Activated naive CD8-positive, alpha-beta T cell treated with anti-CD3 and anti-CD28 coated beads, Interleukin-2, amount 50 U/mL, for 16 hours (primary cell): ENCODE measurements around the gene AP2A1.
"Not testable (repeated sequence)": the region's sequence is repeated elsewhere in the genome, so short reads cannot be mapped to it uniquely, and the experiment has no call there.

Source experiments
- DNase-seq: peaks from one replicate; pipeline ENCODE4 v3.0.0-alpha.2; 2020; ENCODE audit warnings: low read depth, low spot score

The AP2A1 gene

DNA sequence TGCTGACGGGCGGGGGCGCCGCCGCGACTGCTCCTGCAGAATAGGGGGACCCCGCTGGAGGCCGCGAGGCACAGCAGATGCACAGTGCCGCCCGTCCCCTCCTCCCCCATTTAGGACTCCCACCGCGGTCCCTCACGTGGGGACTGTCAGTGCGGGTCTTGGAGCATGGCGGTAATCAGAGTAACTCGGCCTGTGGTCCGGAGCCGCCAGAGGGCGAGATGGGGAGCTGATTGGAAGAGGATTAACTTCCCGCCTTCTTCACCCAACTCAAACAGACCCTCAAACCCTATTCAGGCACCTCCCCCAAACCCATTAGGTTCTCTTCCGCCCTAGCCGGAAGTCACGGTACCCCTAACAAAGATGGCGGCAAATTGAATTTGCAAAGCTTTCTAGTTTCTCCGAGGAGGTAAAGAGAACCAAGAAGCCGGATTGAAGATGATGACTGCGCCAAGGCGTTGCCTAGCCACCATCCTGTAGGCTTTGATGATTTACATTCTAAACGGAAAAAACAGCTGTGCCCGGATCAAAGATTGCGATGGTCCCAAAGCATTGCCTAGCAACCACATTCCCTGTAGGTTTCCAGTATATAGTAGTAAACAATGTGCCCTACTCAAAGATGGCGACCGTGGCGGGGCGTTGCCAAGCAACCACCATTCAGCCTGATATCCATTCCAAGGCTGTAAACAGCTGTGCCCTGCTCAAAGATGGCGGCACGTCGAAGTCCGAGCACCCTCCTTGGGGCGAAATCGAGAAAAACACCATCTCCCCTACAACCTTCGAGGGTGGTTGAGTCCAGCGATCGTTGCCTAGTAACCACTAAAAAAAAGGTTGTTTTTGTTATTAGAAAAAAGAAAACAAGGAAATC, 46.4 kb downstream of the AP2A1 start, which contains the start of gene FUZ:
FUZ (minus strand) TSS at position 296 of the 865 bp plus-strand sequence; CDS start at position 110, 186 bp downstream.
- peak; percentile 73 for DNase-seq

DNA sequence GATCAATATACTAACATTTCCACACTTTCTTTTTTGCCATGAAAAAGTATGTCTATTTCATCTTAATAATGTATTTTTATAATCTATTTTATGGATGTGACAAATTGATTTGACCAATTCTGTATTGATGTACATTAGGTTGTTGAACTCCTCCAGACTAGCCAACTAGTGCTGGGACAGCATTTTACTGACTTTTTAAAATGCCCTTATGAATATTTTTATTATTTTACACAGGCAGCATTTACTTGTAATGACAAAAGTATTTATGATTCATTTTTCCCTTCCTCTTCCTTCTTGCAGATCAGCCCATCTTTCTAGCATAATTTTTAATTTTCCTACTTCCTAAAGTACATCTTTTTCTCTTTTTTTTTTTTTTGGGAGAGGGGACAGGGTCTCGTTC, 47.2 kb downstream of the AP2A1 start:
- DNase-seq, result no peak

DNA sequence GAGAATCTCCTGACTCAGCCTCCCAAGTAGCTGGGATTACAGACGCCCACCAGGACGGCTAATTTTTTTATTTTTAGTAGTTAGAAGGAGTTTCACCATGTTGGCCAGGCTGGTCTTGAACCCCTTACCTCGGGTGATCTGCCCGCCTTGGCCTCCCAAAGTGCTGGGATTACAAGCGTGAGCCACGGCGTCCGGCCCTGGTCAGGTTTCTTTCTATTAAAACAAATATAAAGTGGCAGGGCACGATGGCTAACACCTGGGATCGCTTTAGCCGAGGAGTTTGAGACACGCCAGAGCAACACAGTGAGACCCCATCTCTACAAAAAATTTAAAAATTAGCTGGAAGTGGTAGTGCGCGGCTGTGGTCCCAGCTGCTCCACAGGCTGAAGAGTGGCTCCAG, 49.8 kb downstream of the AP2A1 start:
- DNase-seq, result no peak

DNA sequence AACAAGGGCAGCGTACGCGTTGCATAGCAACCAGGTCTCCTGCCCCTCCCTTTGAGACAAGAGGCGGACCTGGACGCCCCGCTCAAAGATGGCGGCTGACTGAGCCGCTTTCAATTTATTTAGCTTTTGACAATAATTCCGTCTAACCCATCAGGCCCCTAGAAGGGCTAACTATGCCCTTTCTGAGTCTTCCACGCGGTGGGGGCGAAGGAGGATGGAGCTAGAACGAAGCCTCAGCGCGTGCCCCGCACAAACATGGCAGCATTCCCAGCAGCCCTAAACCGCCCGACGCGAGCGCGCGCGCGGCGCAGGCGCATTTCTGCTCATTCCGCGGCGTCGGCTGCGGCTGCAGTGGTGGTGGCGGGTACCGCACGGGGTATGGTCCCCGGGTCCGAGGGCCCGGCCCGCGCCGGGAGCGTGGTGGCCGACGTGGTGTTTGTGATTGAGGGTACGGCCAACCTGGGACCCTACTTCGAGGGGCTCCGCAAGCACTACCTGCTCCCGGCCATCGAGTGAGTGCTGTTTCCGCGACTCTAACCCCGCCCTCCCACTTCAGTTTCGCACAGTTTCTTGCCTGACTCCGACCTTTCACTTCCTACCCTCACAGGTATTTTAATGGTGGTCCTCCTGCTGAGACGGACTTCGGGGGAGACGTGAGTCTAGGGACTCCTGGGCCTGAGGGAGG, 51.3 kb downstream of the AP2A1 start, which contains the start of gene MED25:
MED25 (plus strand) TSS at position 326 of the 685 bp plus-strand sequence; CDS start at position 379, 53 bp downstream.
- peak; percentile 59 for DNase-seq

DNA sequence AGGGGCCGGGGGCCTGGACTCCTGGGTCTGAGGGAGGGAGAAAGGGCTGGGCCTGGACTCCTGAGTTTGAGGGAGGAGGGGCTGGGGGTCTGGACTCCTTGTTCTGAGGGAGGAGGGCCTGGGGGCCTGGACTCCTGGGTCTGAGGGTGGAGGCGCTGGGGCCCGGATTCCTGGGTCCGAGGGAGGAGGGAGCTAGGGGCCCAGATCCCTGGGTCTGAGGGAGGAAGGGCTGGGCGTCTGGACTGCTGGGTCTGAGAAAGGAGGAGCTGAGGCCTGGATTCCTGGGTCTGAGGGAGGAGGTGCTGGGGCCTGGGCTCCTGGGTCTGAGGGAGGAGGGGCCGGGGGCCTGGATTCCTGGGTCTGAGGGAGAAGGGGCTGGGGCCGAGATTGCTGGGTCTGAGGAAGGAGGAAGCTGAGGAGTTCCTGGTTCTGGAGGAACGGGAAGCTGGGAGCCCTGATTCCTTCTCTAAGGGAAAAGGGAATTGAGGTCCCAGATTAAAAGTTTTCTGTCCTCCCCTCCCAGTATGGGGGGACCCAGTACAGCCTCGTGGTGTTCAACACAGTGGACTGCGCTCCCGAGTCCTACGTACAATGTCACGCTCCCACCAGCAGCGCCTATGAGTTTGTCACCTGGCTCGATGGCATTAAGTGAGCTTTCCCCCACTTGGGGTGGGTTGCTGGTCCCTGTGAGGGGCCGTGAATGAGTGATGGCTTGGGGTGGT, 52.0 kb downstream of the AP2A1 start:
- no peak for DNase-seq

DNA sequence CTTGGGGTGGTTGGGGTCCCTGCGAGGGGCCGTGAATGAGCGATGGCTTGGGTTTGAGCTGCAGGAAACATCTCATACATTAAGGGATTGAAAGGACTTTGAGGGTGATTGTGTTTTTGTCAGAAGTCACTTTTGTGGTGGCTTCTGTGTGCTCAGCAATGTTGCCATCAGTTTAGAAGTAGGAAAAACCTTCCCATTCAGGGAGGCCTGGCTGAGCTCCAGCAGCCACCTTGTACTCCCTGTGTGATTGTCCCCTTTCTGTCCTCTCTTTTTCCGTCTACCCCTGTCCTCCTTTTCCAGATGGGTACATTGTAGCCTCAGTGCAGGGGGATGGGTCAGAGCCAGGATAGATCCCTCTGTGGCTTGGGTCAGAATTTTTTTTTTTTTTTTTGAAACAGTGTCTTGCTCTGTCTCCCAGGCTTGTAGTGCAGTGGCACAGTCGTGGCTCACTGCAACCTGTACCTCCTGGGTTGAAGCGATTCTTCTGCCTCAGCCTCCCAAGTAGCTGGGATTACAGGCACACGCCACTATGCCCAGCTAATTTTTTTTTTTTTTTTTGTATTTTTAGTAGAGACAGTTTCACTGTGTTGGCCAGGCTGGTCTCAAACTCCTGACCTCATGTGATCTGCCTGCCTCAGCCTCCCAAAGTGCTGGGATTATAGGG, 52.8 kb downstream of the AP2A1 start:
- DNase-seq, result not testable (repeated sequence)

DNA sequence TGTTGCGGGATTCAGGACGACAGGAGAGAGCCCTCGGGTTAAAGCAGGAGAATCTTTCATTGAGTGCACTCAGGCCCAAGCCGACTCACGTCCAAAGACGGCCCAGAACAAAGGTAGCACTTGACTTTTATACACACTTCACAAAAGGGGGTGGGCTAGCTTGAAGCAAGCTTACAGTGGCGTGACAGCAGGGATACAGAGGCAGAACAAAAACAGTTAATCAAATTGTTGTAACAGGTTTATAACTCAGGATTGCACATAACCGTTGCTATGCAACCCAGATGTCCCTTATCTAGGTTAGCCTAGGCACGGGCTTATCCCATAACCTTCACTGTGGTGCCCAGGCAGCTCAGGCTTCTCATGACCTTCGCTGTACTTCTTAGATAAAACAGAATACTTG, 53.3 kb downstream of the AP2A1 start:
- no peak for DNase-seq

DNA sequence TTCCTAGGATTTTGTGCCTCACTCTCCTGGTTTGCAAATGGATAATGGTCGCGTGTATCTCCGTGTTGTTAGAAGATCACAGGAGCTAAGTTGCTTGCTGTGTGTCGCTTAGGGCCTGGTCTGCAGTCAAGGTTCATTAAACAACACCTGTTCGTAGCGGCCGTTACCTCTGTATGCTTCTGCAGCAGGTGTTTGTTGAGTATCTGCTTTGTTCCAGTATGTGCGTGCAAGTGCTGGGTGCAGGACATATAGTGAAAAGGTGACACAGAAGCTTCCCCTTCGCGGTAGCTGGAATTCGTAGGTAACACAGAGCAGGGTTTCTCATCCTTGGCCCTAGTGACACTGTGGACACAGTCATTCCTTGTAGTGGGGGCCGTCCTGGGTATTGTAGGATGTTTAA, 56.7 kb downstream of the AP2A1 start:
- no peak for DNase-seq

DNA sequence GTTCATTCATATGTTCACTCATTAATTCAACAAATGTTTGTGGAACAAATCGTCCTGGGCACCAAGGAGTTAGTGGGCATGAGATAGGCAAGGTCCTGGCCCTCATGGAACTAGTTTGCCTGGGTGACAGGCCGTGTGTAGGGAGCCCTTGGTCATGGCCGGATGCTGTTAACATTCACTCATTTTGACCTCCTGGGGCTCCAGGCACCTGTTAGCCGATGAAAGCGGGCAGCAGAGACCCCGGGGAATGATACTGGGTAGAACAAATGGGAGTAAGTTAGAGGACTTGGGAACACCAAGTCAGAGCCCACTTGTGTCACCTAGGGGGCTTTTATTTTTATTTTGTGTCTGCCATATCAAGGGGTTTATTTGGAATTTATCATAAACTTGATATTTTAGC, 57.9 kb downstream of the AP2A1 start:
- no peak for DNase-seq

DNA sequence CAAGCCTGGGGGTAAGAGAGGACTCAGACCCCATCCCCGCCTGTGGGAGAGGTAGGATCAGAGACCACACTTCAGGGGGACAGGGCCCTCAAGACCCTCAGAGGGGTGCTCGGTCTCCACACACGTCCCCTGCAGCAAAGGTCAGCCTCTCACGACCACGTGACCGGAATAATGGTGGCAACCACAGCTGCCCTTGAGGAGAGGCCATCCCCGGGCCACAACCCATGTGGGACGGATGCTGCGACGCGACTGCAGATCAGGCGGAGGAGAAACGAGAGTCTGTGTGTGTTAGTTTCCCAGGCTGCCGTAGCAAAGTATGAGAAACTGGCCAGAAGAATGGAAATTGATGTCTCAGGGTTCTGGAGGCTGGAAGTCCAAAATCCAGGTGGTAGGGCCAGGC, 60.2 kb downstream of the AP2A1 start:
- no peak for DNase-seq

DNA sequence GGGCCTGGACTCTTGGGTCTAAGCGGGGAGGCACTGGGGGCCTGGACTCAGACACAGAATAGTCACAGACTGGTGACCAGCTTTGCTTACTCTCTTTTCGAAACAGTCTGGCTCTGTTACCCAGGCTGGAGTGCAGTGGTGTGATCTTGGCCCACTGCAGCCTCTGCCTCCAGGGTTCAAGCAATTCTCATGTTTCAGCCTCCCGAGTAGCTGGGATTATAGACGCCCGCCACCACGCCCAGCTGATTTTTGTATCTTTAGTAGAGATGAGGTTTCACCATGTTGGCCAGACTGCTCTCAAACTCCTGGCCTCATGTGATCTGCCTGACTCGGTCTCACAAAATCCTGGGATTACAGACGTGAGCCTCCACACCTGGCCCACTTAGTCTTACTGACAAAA, 62.4 kb downstream of the AP2A1 start:
- no peak for DNase-seq

DNA sequence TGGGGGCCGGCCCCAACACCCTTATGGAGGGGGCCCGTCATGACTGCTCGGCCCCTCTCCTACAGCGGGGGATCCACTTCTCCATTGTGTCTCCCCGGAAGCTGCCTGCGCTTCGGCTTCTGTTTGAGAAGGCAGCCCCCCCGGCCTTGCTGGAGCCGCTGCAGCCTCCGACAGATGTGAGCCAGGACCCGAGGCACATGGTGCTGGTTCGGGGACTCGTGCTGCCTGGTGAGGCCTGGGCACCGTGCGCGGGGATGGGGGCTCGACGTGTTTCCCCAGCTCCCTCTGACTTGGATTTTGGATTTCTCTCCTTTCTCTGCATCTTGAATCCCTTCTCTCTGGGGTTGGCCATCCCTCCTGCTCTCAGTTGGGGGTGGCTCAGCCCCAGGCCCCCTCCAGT, 62.9 kb downstream of the AP2A1 start:
- DNase-seq, result no peak

DNA sequence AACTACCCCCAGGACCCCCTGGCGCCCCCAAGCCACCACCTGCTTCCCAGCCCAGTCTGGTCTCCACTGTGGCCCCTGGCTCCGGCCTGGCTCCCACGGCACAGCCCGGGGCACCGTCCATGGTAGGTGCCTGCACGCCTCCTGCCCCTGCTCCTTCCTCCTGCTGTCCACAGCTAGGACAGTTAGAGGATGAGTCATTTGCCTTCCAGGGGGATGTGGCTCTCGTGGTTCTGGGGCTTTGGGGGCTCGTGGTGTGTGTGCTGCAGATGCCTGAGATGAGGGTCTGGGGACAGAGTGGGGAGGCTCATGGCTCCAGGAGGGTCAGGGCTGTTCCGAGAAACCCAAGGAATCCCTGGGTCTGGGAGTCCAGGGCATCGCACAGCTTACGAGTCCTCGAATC, 64.0 kb downstream of the AP2A1 start:
- no peak for DNase-seq

DNA sequence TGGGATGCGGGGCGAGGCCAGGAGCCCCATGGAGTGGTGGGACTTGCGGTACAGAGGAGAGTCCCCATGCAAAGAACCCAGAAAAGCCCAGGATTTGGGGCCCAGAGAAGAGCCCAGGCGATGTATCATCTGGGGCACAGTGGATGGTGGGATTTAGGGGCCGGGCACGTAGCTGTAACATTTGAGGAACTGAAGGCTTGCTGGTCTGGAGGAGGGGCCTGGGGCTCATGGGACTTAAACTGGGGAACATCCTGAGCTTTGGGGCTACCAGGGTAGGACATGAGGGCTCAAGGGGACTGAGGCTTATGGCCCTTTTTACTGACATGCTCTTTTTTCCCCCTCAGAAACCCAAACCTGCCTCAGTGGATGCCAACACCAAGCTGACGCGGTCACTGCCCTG, 64.8 kb downstream of the AP2A1 start:
- DNase-seq, result no peak

DNA sequence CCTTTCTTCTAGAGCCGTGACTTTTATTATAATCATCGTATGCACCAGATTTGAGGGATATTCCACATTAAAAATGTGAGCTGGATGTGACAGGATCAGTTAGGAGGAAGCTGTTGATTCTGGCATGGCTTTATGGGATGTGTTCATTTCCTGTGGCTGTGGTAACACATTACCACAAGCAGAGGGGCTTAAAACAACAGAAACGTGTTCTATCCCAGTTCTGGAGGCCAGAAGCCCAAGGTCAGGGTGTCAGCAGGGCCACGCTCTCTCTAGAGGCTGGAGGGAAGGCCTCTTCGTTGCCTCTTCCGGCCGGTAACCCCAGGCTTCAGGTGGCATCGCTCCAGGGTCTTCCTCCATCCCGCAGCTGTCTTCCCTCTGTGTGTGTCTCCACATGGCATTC, 65.8 kb downstream of the AP2A1 start:
- no peak for DNase-seq

DNA sequence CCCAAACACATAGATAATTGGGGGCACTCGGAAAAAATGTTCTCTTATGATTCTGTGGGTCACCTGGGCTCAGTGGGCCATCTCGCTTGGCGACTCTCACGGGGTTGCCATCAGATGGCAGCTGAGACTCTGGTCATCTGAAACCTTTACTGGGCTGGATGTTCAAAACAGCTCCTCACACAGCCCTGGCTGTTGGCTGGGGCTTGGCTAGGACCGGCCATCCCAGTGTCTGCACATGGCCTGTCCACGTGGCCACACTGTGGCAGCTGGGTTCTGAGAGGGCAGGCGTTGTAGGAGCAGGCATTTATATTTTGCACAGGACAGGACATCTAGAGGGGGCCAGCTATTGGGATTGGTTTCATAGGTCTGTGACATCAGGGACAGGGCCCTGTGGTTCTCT, 66.8 kb downstream of the AP2A1 start:
- DNase-seq, result no peak

DNA sequence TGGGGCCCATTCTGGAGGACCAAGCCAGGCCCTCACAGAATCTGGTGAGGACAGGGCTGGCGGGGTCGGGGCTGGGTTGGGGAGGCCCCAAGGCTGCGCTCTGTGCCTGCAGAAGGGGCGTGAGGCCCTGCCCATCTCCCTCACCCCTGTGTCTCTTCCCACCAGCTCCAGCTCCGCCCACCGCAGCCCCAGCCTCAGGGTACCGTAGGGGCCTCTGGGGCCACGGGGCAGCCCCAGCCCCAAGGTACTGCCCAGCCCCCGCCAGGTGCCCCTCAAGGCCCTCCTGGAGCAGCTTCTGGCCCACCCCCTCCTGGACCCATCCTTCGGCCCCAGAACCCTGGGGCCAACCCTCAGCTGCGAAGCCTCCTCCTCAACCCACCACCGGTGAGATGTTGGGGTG, 68.8 kb downstream of the AP2A1 start:
- no peak for DNase-seq

DNA sequence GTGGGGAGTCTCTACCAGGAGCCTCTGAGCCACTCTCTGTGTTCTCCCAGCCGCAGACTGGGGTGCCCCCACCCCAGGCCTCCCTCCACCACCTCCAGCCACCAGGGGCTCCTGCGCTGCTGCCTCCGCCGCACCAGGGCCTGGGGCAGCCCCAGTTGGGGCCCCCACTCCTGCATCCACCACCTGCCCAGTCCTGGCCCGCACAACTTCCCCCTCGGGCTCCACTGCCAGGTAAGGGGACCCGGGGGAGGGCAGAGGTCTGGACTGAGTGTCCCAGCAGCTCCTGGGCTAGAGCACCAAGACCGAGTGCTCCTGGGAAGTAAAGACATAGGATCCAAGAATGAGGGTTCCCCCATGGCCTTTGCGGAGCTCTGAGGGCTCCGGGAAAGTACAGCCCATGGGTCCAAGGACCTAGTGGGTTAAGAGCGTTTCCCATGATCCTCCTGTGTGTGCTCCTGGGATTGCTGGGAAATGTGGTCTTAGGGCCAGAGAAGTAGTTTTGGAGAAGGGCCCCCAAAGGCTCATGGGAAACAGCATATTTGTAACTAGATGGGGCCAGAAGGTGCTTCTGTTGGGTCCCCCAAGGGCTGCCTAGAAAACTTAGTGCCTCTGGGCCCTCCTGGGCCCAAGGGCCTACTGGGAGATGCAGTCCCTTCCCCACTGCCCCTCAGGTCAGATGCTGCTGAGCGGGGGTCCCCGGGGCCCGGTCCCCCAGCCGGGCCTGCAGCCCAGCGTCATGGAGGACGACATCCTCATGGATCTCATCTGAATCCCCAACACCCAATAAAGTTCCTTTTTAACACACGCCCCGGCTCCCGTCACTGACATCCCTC, 69.6 kb downstream of the AP2A1 start:
- no peak for DNase-seq

DNA sequence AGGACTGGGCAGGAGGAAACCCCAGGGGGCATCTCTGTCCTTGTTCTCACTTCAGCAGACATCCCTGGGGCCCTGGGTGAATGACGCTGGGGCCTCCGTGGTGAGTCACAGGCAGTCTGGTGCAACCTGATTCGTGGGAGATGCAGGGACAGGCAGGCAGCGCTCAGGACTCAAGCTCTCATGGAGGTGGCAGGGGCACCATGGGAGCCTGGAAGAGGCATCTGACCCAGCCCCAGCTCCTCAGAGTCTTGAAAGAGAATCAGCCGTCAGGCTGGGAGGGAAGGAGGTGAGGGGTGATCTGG, 70.2 kb downstream of the AP2A1 start:
- no peak for DNase-seq

DNA sequence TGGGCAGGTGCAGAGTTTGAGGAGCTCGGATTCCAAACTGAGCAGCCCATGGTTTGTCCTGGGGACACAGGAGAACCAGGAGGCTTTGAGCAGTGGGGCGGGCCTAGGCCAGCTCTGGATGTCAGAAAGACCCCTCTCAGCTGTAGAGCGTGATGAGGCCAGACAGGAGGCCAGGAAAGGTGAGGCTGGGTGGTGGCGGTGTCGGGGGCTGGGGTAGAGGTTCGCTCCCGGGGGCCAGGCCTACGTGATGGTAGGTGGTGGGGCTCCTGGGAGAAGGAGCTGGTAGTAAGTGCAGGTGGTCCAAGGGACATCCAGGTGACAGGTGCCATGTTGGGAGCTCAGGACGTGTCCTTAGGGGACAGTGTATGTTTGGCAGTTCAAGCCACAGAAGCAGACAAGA, 70.6 kb downstream of the AP2A1 start:
- no peak for DNase-seq
